Spleen (tissue), 7 donors: Measurements from ENCODE around the gene LYL1.

Experiments
- POLR2A ChIP-seq, 3 donors: fragments of 450-650 bp; IDR thresholded peaks; one replicate each; pipeline ENCODE4 v1.5.1; 2017; ENCODE audit warnings: antibody characterized with exemption in 3 of 3, mild to moderate bottlenecking in 1 of 3
- TF ChIP-seq, protein P1 (sequence below), 11 experiments: fragments of 200-600 bp in 7 of 11; fragments of 450-650 bp in 4 of 11; sonication (generic) in 4 of 11; IDR thresholded peaks in 8 of 11; conservative IDR thresholded peaks in 3 of 11; 1 replicate in 7 of 11; 2 replicates in 4 of 11; pipeline versions ENCODE4 v1.4.0 to v1.8.0; 2016 to 2021; ENCODE audit warnings: antibody characterized with exemption in 11 of 11, inconsistent platforms in 4 of 11, mild to moderate bottlenecking in 1 of 11
- donor health status: DM: no; HTN: no; CAD: no; lungs with moderate emphysema.
- donor health status: DM: no; HTN: no; CAD: no.
- donor health status: DM: no; HTN: no; CAD: no.

DNA sequence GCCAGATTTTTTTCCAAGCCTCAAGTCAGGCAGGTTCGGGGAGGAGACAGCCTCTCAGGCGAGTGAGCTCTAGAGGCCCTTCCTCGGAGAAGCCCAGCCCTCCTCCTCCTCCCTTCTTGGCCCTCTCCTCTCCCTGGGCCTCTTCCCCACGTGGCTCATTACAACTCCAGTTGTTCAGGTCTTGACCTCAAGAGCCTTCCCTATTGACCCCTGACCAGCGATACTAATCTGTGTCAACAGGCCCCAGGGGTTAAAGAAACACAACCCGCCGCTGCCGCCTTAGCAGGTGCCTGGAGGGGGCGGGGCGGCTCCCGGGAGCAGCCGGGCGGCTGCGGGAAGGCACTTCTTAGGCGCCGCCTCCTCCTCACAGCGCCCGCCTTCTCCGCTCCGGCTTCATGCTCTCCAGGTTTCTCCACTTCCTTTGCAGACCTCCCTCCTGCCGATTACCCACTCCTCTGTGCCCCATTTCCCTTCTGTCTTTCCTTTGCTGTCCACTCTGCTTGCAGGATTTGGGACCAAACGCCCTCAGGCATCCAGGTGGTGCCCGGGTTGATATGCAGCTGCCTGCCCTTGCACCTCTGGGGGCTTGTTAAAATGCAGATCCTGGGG, 51.0 kb downstream of the LYL1 start:
- TF ChIP-seq, protein P1, sequence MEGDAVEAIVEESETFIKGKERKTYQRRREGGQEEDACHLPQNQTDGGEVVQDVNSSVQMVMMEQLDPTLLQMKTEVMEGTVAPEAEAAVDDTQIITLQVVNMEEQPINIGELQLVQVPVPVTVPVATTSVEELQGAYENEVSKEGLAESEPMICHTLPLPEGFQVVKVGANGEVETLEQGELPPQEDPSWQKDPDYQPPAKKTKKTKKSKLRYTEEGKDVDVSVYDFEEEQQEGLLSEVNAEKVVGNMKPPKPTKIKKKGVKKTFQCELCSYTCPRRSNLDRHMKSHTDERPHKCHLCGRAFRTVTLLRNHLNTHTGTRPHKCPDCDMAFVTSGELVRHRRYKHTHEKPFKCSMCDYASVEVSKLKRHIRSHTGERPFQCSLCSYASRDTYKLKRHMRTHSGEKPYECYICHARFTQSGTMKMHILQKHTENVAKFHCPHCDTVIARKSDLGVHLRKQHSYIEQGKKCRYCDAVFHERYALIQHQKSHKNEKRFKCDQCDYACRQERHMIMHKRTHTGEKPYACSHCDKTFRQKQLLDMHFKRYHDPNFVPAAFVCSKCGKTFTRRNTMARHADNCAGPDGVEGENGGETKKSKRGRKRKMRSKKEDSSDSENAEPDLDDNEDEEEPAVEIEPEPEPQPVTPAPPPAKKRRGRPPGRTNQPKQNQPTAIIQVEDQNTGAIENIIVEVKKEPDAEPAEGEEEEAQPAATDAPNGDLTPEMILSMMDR (IDR thresholded peaks at IDR 0.05 in 8 of 11, conservative IDR thresholded peaks at IDR 0.05 in 3 of 11): no peak
- no peak for TF ChIP-seq POLR2A (IDR thresholded peaks at IDR 0.05)
